ENCODE data around the gene TTLL10. TPM values are rescaled to one million over a fixed set of nuclear protein-coding genes. Genes with fewer than 3 reads are reported as not detected.
"Not testable (repeated sequence)": the region's sequence is repeated elsewhere in the genome, so short reads cannot be mapped to it uniquely, and the experiment has no call there.

The TTLL10 gene
- total RNA-seq, 2 experiments from 2014 or later = not detected

DNA sequence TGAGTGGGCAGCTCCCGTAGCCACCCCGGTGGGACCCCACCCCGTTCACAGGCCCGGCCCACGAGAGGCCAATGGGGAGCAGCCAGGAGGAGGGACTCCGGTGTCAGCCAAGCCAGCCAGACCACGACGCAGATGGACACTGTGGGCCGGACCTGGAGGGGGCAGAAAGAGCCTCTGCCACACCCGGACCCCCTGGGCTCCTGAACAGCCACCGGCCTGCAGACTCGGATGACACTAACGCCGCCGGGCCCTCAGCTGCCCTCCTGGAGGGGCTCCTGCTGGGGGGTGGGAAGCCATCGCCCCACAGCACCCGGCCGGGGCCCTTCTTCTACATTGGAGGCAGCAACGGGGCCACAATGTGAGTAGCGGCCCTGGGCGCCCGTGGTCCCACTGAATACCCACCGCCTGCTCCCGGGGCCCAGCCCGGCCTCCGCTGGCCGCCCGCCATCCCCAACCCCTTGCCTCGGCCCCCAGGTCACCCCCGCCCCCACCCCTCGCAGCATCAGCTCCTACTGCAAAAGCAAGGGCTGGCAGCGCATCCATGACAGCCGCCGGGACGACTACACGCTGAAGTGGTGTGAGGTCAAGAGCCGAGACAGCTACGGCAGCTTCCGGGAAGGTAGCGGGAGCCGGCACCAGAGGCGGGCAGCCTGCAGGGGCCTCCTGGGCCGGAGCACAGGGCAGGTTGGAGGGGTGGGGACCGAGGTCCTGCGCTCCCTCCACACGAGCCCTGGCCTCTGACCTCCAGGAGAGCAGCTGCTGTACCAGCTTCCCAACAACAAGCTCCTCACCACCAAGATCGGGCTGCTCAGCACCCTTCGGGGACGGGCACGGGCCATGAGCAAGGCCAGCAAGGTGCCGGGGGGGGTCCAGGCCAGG, 6.5 kb downstream of the TTLL10 start:
- Mint-ChIP-seq H3K9me3 (no peaks in the 10 kb centered on the region), H3K4me1 (peaks cover 4% of the 10 kb centered on the region), H3K36me3 (no peaks in the 10 kb centered on the region), H3K4me3 (no peak overlapping the region), H3K27me3 (peaks cover 15% of the 10 kb centered on the region), H3K27ac (no peak overlapping the region)
- DNase-seq = no peak

DNA sequence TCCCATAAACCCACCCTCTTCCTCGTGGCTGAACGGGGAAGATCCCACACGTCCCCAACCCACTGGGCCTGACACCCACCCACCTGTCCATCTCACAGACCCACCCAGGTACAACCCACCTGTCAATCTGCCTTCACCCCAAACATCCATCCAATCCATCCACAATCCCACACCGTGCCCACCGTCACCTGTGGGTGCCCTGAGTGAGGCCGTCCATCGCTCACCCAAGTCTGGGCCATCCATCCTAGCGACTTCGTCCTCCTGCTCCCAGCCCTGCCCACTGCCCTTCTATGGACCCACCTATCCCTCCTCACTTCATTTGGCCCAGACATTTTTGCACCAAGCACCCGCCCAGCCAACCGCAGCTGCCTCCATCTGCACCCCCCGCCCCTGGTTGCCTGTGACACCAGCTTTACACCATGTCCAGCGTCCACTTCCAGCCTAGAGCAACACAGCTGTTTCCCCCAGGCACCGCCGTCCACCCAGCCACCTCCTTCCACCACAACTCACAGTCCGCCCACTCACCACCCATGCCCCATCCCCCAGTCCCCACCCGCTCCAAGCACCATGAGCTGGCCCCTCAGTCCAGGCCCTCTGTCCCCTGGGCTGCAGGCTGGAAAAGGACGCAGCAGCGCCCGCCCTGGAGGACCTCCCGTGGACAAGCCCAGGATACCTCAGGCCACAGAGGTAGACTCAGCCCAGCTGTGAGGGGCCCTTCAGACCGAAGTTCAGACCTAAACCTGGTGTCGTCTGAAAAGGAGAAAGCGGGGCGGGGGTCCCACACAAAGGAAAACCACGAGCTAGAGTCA, 7.7 kb downstream of the TTLL10 start:
- Mint-ChIP-seq H3K36me3 (no peaks in the 10 kb centered on the region), H3K9me3 (no peaks in the 10 kb centered on the region), H3K4me3 (no peak overlapping the region), H3K27me3 (peaks cover 15% of the 10 kb centered on the region), H3K4me1 (peaks cover 4% of the 10 kb centered on the region), H3K27ac (no peak overlapping the region)
- no peak for DNase-seq

DNA sequence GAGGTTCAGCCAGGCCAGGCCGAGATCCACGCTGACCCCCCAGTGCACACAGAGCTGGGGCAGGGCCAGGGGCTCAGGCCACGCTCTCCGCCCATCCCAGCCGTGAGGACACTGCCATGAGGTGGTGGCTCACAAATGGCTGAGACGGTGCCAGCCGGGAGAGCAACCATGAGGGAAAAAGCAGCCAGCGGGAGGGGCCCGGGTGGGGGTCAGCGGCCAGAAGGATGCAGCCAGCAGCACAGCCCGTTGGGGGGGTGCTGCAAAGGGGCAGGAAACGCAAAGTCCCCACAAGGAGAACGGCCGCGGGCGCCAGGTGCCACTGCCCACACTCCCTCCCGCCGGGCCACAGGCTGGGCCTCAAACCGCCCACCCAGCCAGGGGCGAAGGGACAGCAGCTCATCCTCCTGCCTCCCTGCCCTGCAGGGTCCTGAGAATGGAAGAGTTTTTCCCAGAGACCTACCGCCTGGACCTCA, 8.3 kb downstream of the TTLL10 start:
- no peaks in the 10 kb centered on the region for H3K36me3 Mint-ChIP-seq
- H3K4me1 Mint-ChIP-seq = peaks cover 4% of the 10 kb centered on the region
- no peak overlapping the region for H3K27ac Mint-ChIP-seq
- no peaks in the 10 kb centered on the region for H3K9me3 Mint-ChIP-seq
- DNase-seq = no peak
- H3K27me3 Mint-ChIP-seq = peaks cover 15% of the 10 kb centered on the region
- H3K4me3 Mint-ChIP-seq = no peak overlapping the region

DNA sequence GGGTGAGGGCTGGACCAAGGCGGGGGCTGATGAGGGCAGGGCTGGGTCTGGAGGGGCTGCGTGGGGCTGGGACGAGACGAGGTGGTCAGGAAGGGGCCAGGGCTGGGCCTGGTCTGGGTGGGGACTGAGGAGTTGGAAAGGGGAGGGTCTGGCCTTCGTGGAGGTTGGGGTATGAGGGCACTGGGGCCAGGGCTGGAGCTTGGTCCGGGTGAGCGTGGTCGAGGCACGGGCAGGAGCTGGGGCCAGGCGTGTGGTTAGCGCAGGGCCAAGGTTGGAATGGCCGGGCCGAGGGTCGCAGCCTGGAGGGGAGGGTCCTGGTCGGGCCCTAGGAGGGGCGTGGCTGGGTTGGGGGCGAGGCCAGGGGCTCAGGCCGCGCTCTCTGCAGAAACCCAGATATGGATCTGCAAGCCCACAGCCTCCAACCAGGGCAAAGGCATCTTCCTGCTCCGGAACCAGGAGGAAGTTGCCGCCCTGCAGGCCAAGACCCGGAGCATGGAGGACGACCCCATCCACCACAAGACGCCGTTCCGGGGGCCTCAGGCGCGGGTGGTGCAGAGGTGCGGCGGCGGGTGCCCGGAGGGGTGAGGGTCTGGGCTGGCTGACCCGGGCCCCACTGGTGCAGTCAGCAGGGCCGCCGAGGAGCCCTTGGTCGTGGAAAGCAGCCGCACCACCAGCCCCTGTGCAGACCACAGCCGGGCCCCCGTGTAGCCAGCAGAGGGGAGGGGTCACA, 9.0 kb downstream of the TTLL10 start:
- Mint-ChIP-seq H3K9me3 (no peaks in the 10 kb centered on the region), H3K4me3 (no peak overlapping the region), H3K36me3 (no peaks in the 10 kb centered on the region), H3K27me3 (peaks cover 15% of the 10 kb centered on the region), H3K4me1 (peaks cover 4% of the 10 kb centered on the region), H3K27ac (no peak overlapping the region)
- DNase-seq = no peak

DNA sequence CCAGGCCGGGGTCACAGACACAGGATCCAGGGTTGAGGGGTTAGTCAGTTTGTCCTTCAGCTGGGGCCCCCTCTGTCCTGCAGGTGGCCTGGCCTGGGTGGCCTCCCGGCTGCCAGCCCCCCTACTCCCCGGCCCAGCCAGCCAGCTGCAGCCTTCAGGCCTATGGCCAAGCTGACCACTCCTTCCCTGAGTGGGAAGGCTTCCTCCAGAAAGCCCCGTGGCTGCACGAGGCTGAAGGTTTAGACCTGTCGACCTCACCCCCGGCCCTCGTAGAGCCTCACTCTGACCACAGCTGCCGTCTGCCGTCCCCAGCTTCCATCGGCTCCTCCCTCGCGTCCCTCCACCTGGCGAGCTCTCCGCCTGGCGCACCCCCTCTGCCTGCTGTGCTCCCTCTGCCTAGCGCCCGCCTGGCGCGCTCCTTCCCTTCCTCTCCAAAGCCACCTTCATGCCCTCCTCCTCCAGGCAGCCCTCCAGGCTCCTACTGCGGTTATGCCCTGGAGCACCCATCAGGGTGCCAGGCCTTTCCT, 9.6 kb downstream of the TTLL10 start:
- H3K36me3 Mint-ChIP-seq = no peaks in the 10 kb centered on the region
- no peak for DNase-seq

DNA sequence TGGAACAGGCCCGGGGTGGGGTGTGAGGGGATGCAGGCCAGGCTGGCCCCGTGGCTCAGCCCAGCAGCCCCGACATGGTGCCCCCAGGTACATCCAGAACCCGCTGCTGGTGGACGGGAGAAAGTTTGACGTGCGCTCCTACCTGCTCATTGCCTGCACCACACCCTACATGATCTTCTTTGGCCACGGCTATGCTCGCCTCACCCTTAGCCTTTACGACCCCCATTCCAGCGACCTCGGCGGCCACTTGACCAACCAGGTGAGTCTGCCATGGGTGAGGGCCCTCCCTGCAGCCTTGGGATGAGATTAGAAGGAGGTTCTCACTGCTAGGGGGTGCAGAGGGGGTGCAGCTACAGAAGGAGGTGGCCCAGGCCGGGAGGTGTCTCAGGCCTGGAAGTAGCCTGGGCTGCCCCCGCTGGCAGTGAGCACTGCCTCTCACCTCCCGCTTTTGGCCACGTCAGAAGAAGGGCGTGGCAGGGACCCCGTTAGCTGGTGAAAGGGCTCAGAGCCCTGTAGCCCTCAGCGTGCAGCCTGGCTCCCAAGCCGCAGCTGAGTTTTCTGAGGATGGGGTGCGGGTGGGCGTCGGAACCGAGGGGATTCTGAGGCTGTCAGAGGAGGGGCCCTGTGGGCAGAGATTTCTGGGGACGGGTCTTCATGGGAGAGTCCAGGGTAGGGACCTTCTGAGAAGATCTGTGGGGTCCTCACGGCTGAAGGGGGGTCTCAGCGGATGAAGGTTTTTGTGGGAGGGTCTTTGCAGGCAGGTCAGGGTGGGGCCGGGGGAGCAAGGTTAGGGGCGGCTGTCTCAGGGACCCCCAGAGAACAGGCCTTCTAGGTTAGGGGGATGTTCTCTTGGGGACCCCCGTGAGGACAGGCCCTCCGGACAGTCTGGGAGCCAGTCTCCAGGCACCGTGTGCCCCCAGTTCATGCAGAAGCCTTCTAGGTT, 10.4 kb downstream of the TTLL10 start:
- H3K4me1 Mint-ChIP-seq = peaks cover 4% of the 10 kb centered on the region
- no peak overlapping the region for H3K4me3 Mint-ChIP-seq
- no peaks in the 10 kb centered on the region for H3K9me3 Mint-ChIP-seq
- H3K27ac Mint-ChIP-seq = no peak overlapping the region
- H3K36me3 Mint-ChIP-seq = no peaks in the 10 kb centered on the region
- no peak for DNase-seq
- H3K27me3 Mint-ChIP-seq = peaks cover 15% of the 10 kb centered on the region

More for the DNA sequence above, 9.6 kb downstream of the TTLL10 start:
- Mint-ChIP-seq H3K4me1 (peaks cover 4% of the 10 kb centered on the region), H3K27me3 (peaks cover 15% of the 10 kb centered on the region), H3K4me3 (no peak overlapping the region), H3K9me3 (no peaks in the 10 kb centered on the region), H3K27ac (no peak overlapping the region)

DNA sequence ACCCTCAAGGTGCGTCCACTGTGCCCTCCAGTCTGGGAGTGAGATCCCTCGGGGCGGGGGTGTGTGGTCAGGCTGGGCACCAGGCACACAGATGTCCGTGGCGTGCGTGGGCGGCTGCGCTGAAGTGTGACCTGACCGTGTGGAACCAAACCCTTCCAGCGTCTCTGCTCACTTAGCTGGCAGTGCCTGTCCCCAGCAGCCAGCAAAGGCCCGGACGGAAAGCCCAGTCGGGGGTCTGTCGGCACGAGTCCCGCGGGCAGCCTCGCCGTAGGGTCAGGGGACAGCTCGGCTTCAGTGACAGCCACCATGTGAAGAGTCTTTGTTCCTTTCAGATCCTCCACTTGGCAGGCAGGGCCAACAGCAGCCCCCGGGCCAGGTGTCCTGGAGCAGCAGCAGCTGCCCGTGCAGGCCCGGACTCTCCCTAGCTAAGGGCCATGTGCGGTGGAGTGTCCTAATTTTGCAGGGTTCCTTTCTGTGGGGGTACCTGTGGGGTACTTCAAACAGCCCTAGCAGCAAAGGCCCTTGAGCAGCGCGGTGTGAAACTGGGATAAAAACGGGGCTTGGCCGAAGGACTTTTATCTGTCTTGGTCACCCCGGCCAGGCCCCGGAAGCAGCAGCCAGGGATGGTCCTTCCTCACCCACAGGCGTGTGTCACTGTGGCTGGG, 11.6 kb downstream of the TTLL10 start:
- H3K36me3 Mint-ChIP-seq = no peaks in the 10 kb centered on the region
- H3K27me3 Mint-ChIP-seq = peaks cover 15% of the 10 kb centered on the region
- H3K9me3 Mint-ChIP-seq = no peaks in the 10 kb centered on the region
- peaks cover 4% of the 10 kb centered on the region for H3K4me1 Mint-ChIP-seq
- no peak overlapping the region for H3K27ac Mint-ChIP-seq
- no peak overlapping the region for H3K4me3 Mint-ChIP-seq
- no peak for DNase-seq

DNA sequence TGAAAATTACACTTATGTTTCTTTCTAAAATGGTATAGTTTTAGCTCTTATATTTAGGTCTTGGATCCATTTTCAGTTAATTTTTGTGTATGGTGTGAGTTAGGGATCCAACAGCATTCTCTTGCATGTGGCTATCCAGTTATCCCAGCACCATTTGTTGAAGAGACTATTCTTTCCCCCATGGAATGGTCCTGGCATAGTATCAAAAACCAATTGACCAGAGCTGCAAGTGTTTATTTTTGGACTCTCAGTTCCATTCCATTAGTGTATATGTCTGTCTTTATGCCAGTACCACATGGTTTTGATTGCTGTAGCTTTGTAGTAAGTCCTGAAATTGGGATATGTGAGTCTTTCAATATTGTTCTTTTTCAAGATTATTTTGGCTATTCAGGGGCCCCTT, 14.3 kb downstream of the TTLL10 start:
- Mint-ChIP-seq H3K4me3 (no peak overlapping the region), H3K36me3 (no peaks in the 10 kb centered on the region), H3K9me3 (peaks cover 8% of the 10 kb centered on the region), H3K4me1 (no peaks in the 10 kb centered on the region), H3K27ac (no peak overlapping the region), H3K27me3 (peaks cover 5% of the 10 kb centered on the region)
- DNase-seq = no peak

DNA sequence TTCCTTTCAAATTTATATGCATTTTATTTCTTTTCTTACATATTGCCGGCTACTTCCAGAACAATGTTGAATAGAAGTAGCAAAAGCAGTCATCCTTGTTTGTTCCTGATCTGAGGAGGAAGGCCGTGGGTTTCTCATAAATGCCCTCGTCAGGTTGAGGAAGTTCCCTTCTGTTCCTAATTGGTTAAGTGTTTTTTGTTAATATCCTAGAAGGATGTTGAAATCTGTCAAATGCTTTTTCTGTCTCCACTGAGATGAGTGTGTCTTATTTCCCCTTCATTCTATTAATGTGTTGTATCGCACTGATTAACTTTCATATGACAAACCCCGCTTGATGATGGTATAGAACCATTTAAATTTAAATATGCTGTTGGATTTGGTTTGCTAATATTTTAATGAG, 15.4 kb downstream of the TTLL10 start:
- Mint-ChIP-seq H3K27ac (no peak overlapping the region), H3K4me1 (no peaks in the 10 kb centered on the region)

DNA sequence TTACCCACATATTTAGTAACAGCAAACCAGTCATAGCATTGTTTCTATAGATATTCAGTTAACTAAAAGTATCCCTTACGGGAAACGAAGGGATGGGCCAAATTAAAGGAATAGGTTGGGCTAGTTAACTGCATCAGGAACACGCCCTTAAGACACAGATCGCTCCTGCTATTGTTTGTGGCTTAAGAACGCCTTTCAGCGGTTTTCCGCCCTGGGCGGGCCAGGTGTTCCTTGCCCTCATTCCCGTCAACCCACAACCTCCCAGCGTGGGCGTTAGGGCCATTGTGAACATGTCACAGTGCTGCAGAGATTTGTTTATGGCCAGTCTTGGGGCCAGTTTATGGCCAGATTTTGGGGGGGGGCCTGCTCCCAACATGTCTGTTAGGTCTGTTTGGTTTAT, 18.1 kb downstream of the TTLL10 start:
- H3K36me3 Mint-ChIP-seq = no peaks in the 10 kb centered on the region
- H3K4me3 Mint-ChIP-seq = no peak overlapping the region
- H3K27ac Mint-ChIP-seq = no peak overlapping the region
- peaks cover 12% of the 10 kb centered on the region for H3K9me3 Mint-ChIP-seq
- H3K27me3 Mint-ChIP-seq = no peaks in the 10 kb centered on the region
- H3K4me1 Mint-ChIP-seq = no peaks in the 10 kb centered on the region
- no peak for DNase-seq

More for the DNA sequence above, 15.4 kb downstream of the TTLL10 start:
- Mint-ChIP-seq H3K4me3 (no peak overlapping the region), H3K9me3 (peaks cover 8% of the 10 kb centered on the region), H3K36me3 (no peaks in the 10 kb centered on the region), H3K27me3 (no peaks in the 10 kb centered on the region)
- DNase-seq = no peak

DNA sequence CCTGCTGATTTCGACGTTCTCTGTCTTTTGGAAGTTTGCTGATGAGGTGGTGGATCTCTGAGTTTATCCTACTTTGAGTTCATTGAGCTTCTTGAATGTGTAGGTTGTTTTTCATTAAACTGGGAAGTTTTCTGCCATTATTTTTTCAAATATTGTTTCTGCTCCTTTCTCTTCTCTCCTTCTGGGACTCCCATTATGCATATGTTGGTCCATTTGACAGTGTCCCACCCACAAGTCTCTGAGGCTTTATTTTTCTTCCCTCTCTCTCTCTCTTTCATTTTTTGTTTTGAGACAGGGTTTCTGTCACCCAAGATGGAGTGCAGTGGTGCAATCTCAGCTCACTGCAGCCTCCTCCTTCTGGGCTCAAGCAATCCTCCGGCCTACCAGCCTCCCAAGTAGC, 21.0 kb downstream of the TTLL10 start:
- no peak for DNase-seq
- Mint-ChIP-seq H3K4me1 (peaks cover 1% of the 10 kb centered on the region), H3K36me3 (no peaks in the 10 kb centered on the region), H3K9me3 (peaks cover 12% of the 10 kb centered on the region), H3K27me3 (no peaks in the 10 kb centered on the region), H3K27ac (no peak overlapping the region), H3K4me3 (no peak overlapping the region)

DNA sequence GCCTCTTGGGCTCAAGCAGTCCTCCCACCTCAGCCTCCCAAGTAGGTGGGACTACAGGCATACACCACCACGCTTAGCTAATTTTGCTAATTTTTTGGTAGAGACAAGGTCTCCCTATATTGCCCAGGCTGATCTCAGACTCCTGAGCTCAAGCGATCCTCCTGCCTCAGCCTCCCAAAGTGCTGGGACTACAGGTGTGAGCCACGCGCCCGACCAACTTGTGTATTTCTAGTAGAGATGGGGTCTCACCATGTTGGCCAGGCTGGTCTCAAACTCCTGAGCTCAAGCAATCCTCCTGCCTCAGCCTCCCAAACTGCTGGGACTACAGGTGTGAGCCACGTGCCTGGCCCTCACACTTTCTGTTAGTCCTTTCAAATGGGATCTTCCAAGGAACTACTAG, 22.0 kb downstream of the TTLL10 start:
- H3K27me3 Mint-ChIP-seq, DNase-seq, H3K27ac Mint-ChIP-seq: not testable (repeated sequence)

DNA sequence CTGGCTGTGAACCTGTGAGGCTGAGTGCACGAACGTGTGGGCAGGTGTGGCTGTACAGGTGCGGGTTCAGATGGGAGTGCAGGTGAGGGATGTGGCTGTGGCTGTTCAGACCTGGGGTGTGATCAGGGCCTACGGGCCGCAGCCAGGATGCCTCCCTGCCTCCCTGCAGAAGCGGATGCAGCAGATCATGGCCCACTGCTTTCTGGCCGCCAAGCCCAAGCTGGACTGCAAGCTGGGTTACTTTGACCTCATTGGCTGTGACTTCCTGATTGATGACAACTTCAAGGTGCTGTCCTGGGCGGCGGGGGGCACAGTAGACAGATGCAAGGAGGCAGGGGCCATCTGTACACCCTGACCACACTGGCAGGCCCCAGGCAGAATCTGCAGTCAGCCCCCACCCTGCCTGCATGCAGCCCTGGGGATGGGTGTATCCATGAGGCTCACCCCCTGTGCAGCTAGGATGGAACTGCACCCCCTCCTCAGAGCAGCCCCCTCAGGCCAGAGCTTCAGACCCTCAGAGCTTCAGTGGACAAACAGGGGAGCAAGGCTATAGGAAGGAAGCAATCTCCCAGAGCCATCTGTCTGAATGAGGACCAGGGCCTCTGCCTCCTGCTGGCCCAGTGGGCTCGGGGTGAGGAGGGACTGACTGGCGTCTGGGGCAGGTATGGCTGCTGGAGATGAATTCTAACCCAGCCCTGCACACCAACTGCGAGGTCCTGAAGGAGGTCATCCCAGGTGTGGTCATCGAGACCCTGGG, 22.9 kb downstream of the TTLL10 start:
- no peak for DNase-seq
- H3K9me3 Mint-ChIP-seq = peaks cover 10% of the 10 kb centered on the region

More for the DNA sequence above, 22.0 kb downstream of the TTLL10 start:
- H3K4me1 Mint-ChIP-seq, H3K36me3 Mint-ChIP-seq, H3K4me3 Mint-ChIP-seq: not testable (repeated sequence)
- H3K9me3 Mint-ChIP-seq = peaks cover 12% of the 10 kb centered on the region

More for the DNA sequence above, 22.9 kb downstream of the TTLL10 start:
- Mint-ChIP-seq H3K4me1 (peaks cover 7% of the 10 kb centered on the region), H3K27me3 (no peaks in the 10 kb centered on the region), H3K4me3 (no peak overlapping the region), H3K36me3 (no peaks in the 10 kb centered on the region), H3K27ac (no peak overlapping the region)
